T-helper 1 cell (primary cell): Measurements from ENCODE around the gene ZSCAN12.
"Not testable (repeated sequence)": the region's sequence is repeated elsewhere in the genome, so short reads cannot be mapped to it uniquely, and the experiment has no call there.

Experiments used
- DNase-seq, 5 donors: peaks; one replicate each; pipeline ENCODE4 v3.0.0-alpha.2; 2012 to 2020

ZSCAN12 gene

GRCh38 chr6:28393912-28394662, 5.5 kb downstream of the ZSCAN12 start:
- DNase-seq = no peak

- DNase-seq = no peak
Observed at GRCh38 chr6:28390688-28391087, 8.9 kb downstream of the ZSCAN12 start.

GRCh38 chr6:28384143-28384533, 15.4 kb downstream of the ZSCAN12 start:
- DNase-seq = no peak

GRCh38 chr6:28383235-28384142, 16.1 kb downstream of the ZSCAN12 start:
- DNase-seq = peak in 1 of 5 donors; percentile 16

- no peak for DNase-seq
Observed at GRCh38 chr6:28380381-28380780, 19.2 kb downstream of the ZSCAN12 start.

GRCh38 chr6:28378644-28379043, 20.9 kb downstream of the ZSCAN12 start:
- DNase-seq = no peak

- no peak for DNase-seq
Observed at GRCh38 chr6:28377879-28378278, 21.7 kb downstream of the ZSCAN12 start.

- no peak for DNase-seq
Observed at GRCh38 chr6:28373925-28374324, 25.6 kb downstream of the ZSCAN12 start.

- DNase-seq = no peak
Observed at GRCh38 chr6:28371706-28372451, 27.7 kb downstream of the ZSCAN12 start.

GRCh38 chr6:28371280-28371679, 28.3 kb downstream of the ZSCAN12 start:
- no peak for DNase-seq

GRCh38 chr6:28370440-28370839, 29.1 kb downstream of the ZSCAN12 start:
- no peak for DNase-seq

GRCh38 chr6:28369463-28369862, 30.1 kb downstream of the ZSCAN12 start:
- DNase-seq = no peak

GRCh38 chr6:28368522-28368921, 31.0 kb downstream of the ZSCAN12 start:
- no peak for DNase-seq

GRCh38 chr6:28365590-28365989, 34.0 kb downstream of the ZSCAN12 start:
- not testable (repeated sequence) for DNase-seq

- no peak for DNase-seq
Observed at GRCh38 chr6:28360961-28361360, 38.6 kb downstream of the ZSCAN12 start.

- DNase-seq = not testable (repeated sequence)
Observed at GRCh38 chr6:28359562-28359961, 40.0 kb downstream of the ZSCAN12 start.

GRCh38 chr6:28357036-28357435, 42.5 kb downstream of the ZSCAN12 start:
- DNase-seq = no peak

GRCh38 chr6:28356666-28357020, 42.9 kb downstream of the ZSCAN12 start:
- DNase-seq = no peak

- peak; percentile 11 to 74 (median 36) for DNase-seq
Observed at GRCh38 chr6:28355743-28356665, 43.5 kb downstream of the ZSCAN12 start.

GRCh38 chr6:28354688-28355554, 44.6 kb downstream of the ZSCAN12 start:
- DNase-seq = no peak
